ENCODE data around the gene OSBPL6.

GRCh38 chr2:178365116-178365515 lies 170.8 kb downstream of the OSBPL6 start:
- TF ChIP-seq CTCF (IDR thresholded peaks at IDR 0.05) = no peak
- TF ChIP-seq POLR2A (IDR thresholded peaks at IDR 0.05) = no peak

All from right lobe of liver (tissue), 4 donors.